ENCODE data around the gene CTTN. TPM values are rescaled to one million over a fixed set of nuclear protein-coding genes. Genes with fewer than 3 reads are reported as not detected.

The CTTN gene
- total RNA-seq, 1 experiment from 2014 or later: 224 TPM

DNA sequence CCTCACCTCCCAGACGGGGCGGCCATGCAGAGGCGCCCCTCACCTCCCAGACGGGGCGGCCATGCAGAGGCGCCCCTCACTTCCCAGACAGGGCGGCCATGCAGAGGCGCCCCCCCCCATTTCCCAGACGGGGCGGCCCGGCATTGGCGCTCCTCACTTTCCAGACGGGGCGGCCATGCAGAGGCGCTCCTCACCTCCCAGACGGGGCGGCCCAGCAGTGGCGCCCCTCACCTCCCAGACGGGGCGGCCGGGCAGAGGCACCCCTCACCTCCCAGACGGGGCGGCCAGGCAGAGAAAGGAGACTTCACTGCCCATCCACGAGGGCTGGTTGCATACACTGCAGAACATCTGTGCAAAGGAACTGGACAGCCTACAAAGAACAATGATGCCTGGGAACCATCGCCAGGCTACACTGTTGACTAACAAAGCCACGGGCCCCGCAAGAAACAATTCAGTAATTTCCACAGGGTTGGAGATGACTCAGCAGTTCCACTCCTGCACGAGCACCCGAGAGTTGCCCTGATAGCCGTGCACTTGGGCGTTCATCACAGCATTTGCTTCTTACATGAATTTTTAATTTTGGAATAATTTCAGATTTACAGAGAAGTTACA is 58.7 kb downstream of the CTTN start:
- H3K4ac ChIP-seq (ENCODE audit: low read depth, low read length): no peak overlapping the region
- no peak overlapping the region for H2AK5ac ChIP-seq (ENCODE audit: insufficient read length, low read length)
- Mint-ChIP-seq H3K4me3 (no peak overlapping the region), H3K4me1 (peaks cover 20 to 23% of the 10 kb centered on the region in 2 experiments), H3K9me3 (peaks cover 3 to 4% of the 10 kb centered on the region in 2 experiments; a peak in 4 of 5 replicates), H3K36me3 (ENCODE audit: insufficient read depth in 1 of 3, low read depth in 3 of 3) (peaks cover 0 to 2% (median 0%) of the 10 kb centered on the region in 3 experiments; a peak in 2 of 7 replicates), H3K27me3 (ENCODE audit: low read depth) (peaks cover 5% of the 10 kb centered on the region; the same call in 1 of the 2 replicates), H3K27ac (no peak overlapping the region)
- no peaks in the 10 kb centered on the region for H3K9me3 ChIP-seq (ENCODE audit: control insufficient read depth, low read depth, low read length)
- peaks cover 2% of the 10 kb centered on the region; the same call in 1 of the 2 replicates for H3K4me1 ChIP-seq (ENCODE audit: insufficient read depth, low read length)
- H3K23me2 ChIP-seq (ENCODE audit: insufficient read length, low read depth, low read length, poor library complexity, severe bottlenecking): no peaks in the 10 kb centered on the region
- no peak overlapping the region for H3T11ph ChIP-seq (ENCODE audit: low read length)
- no peak overlapping the region for H2AFZ ChIP-seq (ENCODE audit: low read length)
- no peak overlapping the region for H3K18ac ChIP-seq (ENCODE audit: insufficient read length, low read depth, low read length)
- no peak overlapping the region for H2BK120ac ChIP-seq (ENCODE audit: low read depth, low read length, poor library complexity, severe bottlenecking)
- no peak overlapping the region for H3K9ac ChIP-seq (ENCODE audit: extremely low read depth, insufficient read length, low read length)
- H3K27me3 ChIP-seq (ENCODE audit: insufficient read depth, low read length): no peaks in the 10 kb centered on the region
- H2BK20ac ChIP-seq (ENCODE audit: low read depth, low read length, poor library complexity, severe bottlenecking): no peak overlapping the region
- no peak overlapping the region for H3K14ac ChIP-seq (ENCODE audit: insufficient read depth, low read length)
- no peak overlapping the region for H4K8ac ChIP-seq (replicated peaks; ENCODE audit: insufficient read length, low read depth, low read length)
- no peak overlapping the region for H2BK15ac ChIP-seq (ENCODE audit: low read depth, low read length)
- no peak overlapping the region for H3K23ac ChIP-seq (ENCODE audit: insufficient read length, low read depth, low read length)
- no peak overlapping the region for H4K91ac ChIP-seq (ENCODE audit: insufficient read length, low read depth, low read length)
- no peak overlapping the region for H2BK12ac ChIP-seq (ENCODE audit: insufficient read length, low read depth, low read length)
- no peak for DNase-seq
- no CpG with 5 or more reads among the region's 31 CpGs for WGBS (ENCODE audit: extremely low coverage, insufficient read length, low lambda C conversion rate)
- TF ChIP-seq, protein P1, sequence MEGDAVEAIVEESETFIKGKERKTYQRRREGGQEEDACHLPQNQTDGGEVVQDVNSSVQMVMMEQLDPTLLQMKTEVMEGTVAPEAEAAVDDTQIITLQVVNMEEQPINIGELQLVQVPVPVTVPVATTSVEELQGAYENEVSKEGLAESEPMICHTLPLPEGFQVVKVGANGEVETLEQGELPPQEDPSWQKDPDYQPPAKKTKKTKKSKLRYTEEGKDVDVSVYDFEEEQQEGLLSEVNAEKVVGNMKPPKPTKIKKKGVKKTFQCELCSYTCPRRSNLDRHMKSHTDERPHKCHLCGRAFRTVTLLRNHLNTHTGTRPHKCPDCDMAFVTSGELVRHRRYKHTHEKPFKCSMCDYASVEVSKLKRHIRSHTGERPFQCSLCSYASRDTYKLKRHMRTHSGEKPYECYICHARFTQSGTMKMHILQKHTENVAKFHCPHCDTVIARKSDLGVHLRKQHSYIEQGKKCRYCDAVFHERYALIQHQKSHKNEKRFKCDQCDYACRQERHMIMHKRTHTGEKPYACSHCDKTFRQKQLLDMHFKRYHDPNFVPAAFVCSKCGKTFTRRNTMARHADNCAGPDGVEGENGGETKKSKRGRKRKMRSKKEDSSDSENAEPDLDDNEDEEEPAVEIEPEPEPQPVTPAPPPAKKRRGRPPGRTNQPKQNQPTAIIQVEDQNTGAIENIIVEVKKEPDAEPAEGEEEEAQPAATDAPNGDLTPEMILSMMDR (conservative IDR thresholded peaks at IDR 0.05): no peak
- no peaks in the 10 kb centered on the region for H4K20me1 ChIP-seq (ENCODE audit: control insufficient read depth, insufficient read depth, insufficient read length)
- no peak overlapping the region for H3K56ac ChIP-seq (ENCODE audit: insufficient read length, low read depth, low read length)
- no peaks in the 10 kb centered on the region for H3K79me2 ChIP-seq (ENCODE audit: insufficient read depth, low read length)
- no peak overlapping the region for H4K5ac ChIP-seq (ENCODE audit: insufficient read length, low read depth, low read length)
- H3K27ac ChIP-seq (ENCODE audit: insufficient read length, low read depth, low read length): no peak overlapping the region
- no peak overlapping the region for H3K4me2 ChIP-seq (ENCODE audit: insufficient read depth, insufficient read length, low read length)
- no peak overlapping the region for H2BK5ac ChIP-seq (ENCODE audit: insufficient read length, low read length)
- H3K79me1 ChIP-seq (ENCODE audit: insufficient read depth, low read depth, low read length, poor library complexity, severe bottlenecking): no peaks in the 10 kb centered on the region

All from H9 (cell line).